ENCODE results near the gene NCKAP5.

Gene NCKAP5

GRCh38 chr2:133371286-133371685 lies 197.0 kb downstream of the NCKAP5 start:
- DNase-seq (ENCODE audit: extremely low read depth, insufficient read length), result no peak
- no peak for TF ChIP-seq CTCF (IDR thresholded peaks at IDR 0.05; ENCODE audit: insufficient read depth, low read length, poor library complexity, severe bottlenecking)
- Histone ChIP-seq H3K36me3 (ENCODE audit: control insufficient read depth, insufficient read depth, low read length) (no peaks in the 10 kb centered on the region), H3K27me3 (replicated peaks; ENCODE audit: control insufficient read depth, insufficient read depth, low read length) (peaks cover 2% of the 10 kb centered on the region), H3K4me3 (replicated peaks; ENCODE audit: low read depth, low read length) (no peak overlapping the region)

- peaks cover 2% of the 10 kb centered on the region for H3K27me3 ChIP-seq (replicated peaks; ENCODE audit: control insufficient read depth, insufficient read depth, low read length)
- no peak for TF ChIP-seq CTCF (IDR thresholded peaks at IDR 0.05; ENCODE audit: insufficient read depth, low read length, poor library complexity, severe bottlenecking)
- no peak overlapping the region for H3K4me3 ChIP-seq (replicated peaks; ENCODE audit: low read depth, low read length)
- no peaks in the 10 kb centered on the region for H3K36me3 ChIP-seq (ENCODE audit: control insufficient read depth, insufficient read depth, low read length)
- no peak for DNase-seq (ENCODE audit: extremely low read depth, insufficient read length)
Observed at GRCh38 chr2:133369901-133370658, 198.2 kb downstream of the NCKAP5 start.

GRCh38 chr2:133365117-133365516 lies 203.1 kb downstream of the NCKAP5 start:
- Histone ChIP-seq H3K36me3 (ENCODE audit: control insufficient read depth, insufficient read depth, low read length) (no peaks in the 10 kb centered on the region), H3K4me3 (replicated peaks; ENCODE audit: low read depth, low read length) (no peak overlapping the region), H3K27me3 (replicated peaks; ENCODE audit: control insufficient read depth, insufficient read depth, low read length) (peaks cover 2% of the 10 kb centered on the region; the same call in 1 of the 2 replicates)
- no peak for TF ChIP-seq CTCF (IDR thresholded peaks at IDR 0.05; ENCODE audit: insufficient read depth, low read length, poor library complexity, severe bottlenecking)
- DNase-seq (ENCODE audit: extremely low read depth, insufficient read length), result no peak

- Histone ChIP-seq H3K36me3 (ENCODE audit: control insufficient read depth, insufficient read depth, low read length) (no peaks in the 10 kb centered on the region), H3K4me3 (replicated peaks; ENCODE audit: low read depth, low read length) (no peak overlapping the region), H3K27me3 (replicated peaks; ENCODE audit: control insufficient read depth, insufficient read depth, low read length) (peaks cover 2% of the 10 kb centered on the region; the same call in 1 of the 2 replicates)
- TF ChIP-seq CTCF (IDR thresholded peaks at IDR 0.05; ENCODE audit: insufficient read depth, low read length, poor library complexity, severe bottlenecking), result no peak
- no peak for DNase-seq (ENCODE audit: extremely low read depth, insufficient read length)
Observed at GRCh38 chr2:133364636-133365035, 203.6 kb downstream of the NCKAP5 start.

DNA sequence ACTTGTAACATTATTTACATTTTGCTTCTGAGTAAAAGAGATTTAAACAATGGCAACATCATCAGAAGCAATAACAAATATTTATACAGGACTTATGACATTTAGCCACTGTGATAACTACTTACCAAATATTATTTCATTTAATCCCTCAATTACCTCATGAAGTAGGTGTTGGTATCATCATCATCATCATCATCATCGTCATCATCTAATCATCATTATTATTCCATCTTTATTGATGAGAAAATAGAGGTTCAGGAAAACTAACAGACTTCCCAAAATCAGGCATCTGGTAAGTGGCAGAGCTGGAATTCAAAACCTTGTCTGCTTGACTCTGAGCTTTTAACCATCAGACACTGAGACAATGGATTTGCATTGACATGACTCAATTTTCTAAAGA lies 204.4 kb downstream of the NCKAP5 start:
- TF ChIP-seq CTCF (IDR thresholded peaks at IDR 0.05; ENCODE audit: insufficient read depth, low read length, poor library complexity, severe bottlenecking), result no peak
- Histone ChIP-seq H3K4me3 (replicated peaks; ENCODE audit: low read depth, low read length) (no peak overlapping the region), H3K36me3 (ENCODE audit: control insufficient read depth, insufficient read depth, low read length) (no peaks in the 10 kb centered on the region), H3K27me3 (replicated peaks; ENCODE audit: control insufficient read depth, insufficient read depth, low read length) (no peaks in the 10 kb centered on the region)
- no peak for DNase-seq (ENCODE audit: extremely low read depth, insufficient read length)

Data from GM06990 (cell line).